HG03558 (cell line): ENCODE measurements around the gene RUFY2.
"Not testable (repeated sequence)": the region's sequence is repeated elsewhere in the genome, so short reads cannot be mapped to it uniquely, and the experiment has no call there.

ENCODE experiments used
- ATAC-seq: cut with Tn5 transposase; IDR thresholded peaks from one replicate; pipeline ENCODE4 v1.9.1; 2021; ENCODE audit warnings: moderate number of reproducible peaks; ENCODE audit not compliant: unreplicated experiment; ENCODE audit errors: extremely low read depth

RUFY2 gene

DNA sequence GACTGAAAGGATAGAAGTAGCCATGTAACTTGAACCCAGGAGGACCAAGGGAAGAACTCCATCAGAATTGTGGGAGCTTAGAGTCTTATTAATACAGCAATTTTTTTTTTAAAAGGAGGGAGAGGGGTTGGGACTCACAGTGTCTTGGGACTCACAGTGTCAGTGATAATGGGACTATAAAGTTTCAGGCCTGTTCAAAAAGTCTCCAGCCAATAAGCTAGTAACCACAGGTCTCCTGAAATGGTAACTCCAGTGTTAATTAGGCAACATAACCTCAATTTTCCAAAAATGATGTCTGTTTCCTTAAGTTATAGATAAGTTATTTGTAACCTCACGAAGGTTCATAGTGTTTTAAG lies 77.6 kb downstream of the RUFY2 start:
- no peak for ATAC-seq

DNA sequence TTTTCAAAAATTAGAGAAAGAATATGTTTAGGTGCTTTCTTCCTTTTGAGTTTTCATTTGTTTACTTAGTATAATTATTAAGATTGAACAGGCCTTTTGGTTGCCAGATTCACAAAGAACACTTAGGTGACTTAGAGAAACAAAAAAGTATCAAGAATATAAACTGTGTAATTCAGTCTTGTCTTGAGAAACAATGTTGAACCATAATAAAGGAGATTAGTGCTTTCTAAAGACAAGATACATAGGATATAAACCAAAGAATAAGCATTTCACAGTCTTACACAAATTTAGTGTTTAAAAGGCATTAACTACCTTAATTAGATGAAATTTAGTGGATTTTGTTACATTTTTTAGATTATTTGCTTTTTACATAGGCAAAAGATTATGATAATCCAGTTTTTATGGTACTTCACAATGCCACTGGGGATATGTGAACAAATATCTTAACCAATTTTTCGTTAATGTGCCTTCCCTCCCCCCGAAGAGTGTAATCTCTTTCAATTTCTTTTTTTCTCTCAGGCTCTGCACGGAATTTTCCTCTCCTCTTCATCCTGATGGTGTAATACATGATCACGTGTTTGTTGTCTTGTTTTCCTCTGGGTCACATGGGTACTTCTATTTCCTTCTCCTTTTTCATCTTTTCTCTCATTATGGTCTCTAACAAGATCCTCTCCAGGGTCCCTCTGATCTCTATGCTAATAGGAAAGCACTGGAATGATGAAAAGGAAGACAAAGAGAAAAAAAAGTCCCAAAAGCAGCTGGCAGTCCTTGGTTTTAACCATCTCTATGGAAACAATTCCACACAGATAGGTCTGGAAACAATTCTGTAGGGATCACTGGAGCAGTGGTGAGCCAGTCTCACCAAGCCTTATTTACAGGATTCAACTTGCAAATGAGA lies 78.9 kb downstream of the RUFY2 start:
- no peak for ATAC-seq

DNA sequence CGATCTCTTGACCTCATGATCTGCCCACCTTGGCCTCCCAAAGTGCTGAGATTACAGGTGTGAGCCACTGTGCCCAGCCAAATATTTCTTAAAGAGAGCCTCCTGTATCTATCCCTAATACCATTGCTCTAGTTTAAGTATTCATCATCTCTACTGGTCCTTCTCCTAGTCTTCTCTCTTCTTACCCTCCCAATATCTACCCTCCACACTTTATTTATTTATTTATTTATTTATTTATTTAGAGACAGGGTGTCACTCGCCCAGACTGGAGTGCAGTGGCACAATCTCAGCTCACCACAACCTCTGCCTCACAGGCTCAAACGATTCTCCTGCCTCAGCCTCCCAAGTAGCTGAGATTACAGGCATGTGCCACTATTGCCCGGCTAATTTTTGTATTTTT lies 82.7 kb downstream of the RUFY2 start:
- ATAC-seq = not testable (repeated sequence)

DNA sequence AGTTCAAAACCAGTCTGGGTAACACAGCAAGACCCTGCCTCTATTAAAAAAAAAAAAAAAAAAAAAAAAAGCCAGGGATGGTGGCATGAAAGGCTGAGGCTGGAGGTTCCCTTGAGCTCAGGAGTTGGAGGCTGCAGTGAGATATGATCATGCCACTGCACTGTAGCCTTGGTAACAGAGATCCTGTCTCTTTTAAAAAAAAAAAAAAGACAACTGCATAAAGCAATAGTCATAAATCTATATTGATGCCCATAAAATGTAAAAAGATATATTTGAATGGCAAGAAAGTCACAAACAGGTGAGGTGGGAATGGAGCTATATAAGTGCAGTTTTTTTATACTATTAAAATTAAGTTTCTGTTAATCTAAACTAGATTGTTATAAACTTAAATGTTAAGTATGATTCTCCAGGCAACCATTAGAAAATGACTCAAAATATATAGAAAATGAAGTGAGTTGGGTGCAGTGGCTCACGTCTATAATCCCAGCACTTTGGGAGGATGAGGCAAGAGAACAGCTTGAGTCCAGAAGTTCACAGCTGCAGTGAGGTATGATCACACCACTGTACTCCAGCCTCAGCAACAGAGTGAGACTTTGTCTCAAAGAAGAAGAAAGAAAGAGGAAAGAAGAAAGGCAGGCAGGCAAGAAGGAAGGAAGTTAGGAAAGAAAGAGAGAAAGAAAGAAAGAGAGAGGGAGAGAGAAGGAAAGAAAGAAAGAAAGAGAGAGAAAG lies 88.6 kb downstream of the RUFY2 start:
- ATAC-seq = no peak

DNA sequence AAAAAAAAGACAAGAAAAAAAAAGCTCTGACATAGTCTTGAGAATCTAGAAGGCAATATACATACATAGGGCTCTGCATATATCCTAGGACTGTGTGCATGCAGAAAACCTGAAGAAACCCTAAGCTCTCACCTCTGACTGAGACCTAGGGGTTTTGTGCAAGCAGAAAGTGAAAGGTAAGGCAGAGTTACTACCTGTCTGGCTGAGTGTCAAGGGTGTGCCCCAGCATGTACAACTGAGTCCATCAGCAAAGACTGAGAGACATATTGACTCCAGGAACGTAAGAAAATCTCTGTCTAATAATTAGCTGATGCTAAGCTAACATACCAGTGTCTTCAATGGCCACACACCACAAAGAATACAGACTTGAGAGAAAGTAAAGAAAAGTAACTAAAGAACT lies 91.5 kb downstream of the RUFY2 start:
- no peak for ATAC-seq

DNA sequence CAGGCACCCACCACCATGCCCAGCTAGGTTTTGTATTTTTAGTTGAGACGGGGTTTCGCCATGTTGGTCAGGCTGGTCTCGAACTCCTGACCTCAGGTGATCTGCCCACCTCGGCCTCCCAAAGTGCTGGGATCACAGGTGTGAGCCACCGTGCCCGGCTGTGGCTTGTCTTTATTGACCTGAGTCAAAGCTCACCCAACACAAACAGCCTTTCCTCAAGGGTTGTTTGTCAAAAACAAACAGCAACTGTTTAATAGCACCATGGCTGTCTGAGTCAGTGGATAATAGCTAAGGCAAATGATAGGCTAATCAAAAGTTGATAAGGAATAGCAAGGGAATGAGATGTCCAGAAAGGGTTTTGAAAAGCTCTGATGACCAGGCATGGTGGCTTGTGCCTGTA lies 92.1 kb downstream of the RUFY2 start:
- ATAC-seq = not testable (repeated sequence)

DNA sequence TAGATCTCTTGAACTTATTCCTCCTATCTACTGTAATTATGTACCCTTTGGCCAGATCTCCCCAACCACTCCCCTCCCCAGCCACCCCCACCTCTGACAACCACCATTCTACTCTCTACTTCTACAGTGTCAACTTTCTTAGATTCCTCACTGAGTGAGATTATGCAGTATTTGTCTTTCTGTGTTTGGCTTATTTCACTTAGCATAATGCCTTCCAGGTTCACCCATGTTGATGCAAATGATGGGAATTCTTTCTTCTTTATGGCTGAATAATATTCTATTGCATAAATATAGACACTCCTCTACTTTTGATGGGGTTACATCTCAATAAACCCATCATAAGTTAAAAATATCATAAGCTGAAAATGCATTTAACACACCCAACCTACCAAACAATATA lies 96.5 kb downstream of the RUFY2 start:
- no peak for ATAC-seq

DNA sequence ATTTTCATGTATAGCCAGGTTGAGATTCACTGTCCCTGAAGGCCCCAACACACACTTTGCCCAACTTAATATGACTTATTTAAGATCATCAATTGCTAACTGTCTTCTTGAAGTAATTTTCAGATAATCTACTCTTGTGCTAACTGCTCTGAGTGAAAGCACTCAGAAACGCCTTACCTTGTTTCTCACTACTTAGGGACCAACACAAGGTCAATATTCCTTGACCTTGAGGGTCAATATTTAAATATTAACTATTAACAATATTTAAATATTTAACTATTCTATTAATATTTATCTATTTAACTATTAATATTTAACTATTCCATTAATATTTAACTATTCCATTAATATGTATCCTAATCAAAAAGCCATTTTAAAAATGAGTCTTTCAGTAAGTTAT lies 101.2 kb downstream of the RUFY2 start:
- no peak for ATAC-seq

DNA sequence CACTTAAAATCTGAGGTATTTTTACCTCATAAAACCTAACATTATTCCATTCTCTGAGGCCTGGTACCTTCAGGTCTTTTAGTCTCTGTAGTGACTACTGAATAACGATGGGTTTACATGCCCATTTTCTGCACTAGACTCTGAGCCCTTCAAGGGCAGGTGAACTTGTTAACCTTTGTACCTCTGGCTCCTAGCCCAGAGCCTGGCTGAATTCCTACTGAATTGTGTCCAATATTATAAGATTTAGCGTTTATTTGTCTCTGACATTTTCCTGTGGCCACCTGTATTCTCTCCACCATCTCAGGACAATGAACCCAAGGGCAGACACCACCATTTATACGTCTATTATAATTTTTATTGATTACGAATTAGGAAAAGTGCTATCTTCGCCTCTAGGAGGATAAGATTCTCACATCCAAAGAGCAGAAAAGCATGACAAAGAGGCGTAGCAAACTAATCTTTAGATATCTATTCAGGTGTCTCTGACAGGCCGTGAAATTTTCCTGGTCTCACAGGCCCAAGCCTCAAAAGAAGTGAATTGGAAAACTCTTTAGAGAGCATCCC lies 103.1 kb downstream of the RUFY2 start:
- ATAC-seq = no peak

DNA sequence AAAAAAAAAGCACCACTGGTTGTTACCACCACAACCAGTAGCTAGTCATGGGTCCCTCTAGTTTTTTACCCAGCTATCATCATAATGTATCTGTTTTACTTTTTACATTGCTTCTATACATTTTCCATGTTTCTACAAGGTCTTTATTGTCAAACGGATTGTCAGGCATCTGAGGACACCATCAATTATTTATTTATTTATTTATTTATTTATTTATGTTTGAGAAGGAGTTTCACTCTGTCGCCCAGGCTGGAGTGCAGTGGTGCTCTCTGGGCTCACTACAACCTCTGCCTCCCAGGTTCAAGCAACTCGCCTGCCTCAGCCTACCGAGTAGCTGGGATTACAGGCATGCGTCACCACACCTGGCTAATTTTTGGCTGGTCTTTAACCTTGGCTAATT lies 104.2 kb downstream of the RUFY2 start:
- no peak for ATAC-seq

DNA sequence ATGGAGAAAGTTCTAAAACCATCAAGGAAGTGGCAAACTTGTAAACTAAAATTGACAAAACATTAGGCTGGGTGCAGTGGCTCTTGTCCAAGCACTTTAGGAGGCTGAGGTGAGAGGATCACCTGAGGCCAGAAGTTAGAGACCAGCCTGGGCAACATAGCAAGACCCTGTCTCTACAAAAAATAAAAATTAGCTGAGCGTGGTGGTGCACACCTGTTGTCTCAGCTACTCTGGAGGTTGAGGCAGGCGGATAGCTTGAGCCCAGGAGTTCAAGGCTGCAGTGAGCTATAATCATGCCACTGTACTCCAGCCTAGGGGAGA lies 104.6 kb downstream of the RUFY2 start:
- ATAC-seq = no peak

DNA sequence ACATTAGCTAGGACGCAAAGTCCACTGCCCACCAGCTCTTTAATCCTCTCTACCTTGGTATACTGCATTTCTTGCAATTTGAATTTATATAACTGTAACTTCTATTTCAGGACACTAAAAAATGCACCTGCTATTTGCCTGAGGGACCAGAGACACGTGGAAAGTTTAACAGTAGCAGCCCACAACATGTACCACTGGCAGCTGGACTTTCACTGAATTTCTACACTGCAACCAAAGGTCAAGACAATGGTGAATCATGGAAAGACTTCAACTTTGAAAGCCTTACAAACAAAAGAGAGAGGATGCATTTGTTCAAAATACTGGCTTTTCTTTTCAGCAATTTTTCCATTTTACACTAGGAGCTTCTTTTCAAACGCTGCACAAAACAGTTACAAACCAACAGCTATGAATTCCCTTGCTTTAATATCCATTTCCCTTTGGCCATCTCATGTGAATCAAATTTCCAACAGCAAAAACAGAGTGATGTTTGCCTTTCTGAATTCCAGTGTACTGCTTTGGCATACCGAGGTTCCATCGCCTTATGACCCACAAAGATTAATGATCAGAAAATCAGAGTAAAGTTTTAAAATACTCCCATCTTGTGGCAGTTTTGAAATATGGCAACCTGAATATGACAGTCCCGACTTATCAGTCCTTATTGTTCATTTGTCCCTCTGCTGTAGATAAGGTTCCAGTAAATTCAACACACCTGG lies 105.1 kb downstream of the RUFY2 start:
- peak; percentile 73 for ATAC-seq

DNA sequence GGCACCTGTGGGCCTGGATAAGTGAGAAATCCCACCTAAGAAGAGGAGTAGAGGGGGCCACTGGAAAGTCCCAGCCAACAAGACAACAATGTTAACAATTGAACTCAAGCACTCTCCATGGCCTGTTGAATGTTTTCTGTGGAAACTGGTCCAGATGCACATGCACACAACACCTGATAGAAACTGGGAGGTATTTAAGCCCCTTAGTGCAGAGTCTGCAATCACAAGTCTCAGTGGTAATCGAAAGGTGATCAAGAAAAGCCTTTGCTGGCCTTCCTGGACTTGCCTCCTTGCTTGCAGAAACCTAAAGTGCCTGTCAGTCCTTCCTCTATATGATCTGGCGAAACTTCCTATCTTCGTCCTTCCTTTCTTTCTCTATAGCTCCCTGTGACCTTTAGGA lies 105.8 kb downstream of the RUFY2 start:
- no peak for ATAC-seq

DNA sequence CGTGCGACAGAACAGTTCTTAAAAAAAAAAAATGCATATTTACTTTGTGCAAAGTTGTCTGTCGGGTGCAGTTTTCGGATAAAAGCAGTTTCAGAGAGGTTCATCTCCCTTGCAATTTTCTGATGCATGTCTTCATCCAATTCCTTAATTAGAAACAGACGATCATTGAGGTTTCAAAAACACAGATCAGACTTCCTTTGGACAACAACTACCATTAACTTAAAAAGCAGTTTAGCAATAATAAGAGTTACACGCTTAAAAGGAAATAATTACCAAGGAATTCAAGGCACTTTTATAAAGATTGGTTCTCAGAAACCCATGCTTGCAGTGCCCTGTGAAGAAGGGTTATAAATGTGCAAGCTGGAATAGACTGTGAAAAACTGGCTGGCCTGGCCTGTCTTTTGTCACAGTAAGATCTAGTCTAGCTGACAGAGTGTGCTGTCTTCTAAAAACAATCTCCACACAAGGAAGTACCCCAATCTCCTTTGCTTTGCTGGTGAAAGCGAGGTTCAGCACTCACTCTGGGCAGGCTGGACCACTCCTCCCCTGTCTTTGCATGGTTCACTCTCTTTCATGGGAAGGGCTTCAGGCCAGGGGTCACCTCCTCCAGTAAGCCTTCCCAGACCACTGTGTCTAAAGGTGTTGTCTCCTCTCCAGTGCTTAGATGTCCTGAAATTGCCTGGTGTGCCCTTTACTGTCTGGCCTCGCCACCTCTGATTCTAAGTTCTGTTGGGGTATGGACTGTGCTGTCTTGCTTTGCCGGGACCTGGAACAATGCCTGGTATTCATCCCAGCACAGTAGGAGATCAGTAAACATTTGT lies 110.0 kb downstream of the RUFY2 start:
- no peak for ATAC-seq
